Keratinocyte (primary cell): ENCODE results near the gene RRBP1. TPM values are rescaled to one million over a fixed set of nuclear protein-coding genes. Genes with fewer than 3 reads are reported as not detected.

Source experiments
- DNase-seq: peaks from one replicate; pipeline ENCODE4 v3.0.0-alpha.2; 2011; ENCODE audit warnings: low read depth, missing footprints, low spot score
- FAIRE-seq: peaks from 2 replicates; lab custom pipeline; 2011; peaks lifted over from hg19 to GRCh38; lab: Jason Lieb, UNC
- H2AFZ ChIP-seq: 2 replicates; pipeline ENCODE4 v1.6.0; 2012; ENCODE audit warnings: low read length, control low read depth, inconsistent platforms; ENCODE audit not compliant: control insufficient read depth
- H3K27ac ChIP-seq: 2 replicates; pipeline ENCODE4 v1.5.1; 2011; ENCODE audit warnings: low read length; ENCODE audit not compliant: control insufficient read depth, insufficient read depth
- H3K27me3 ChIP-seq: 3 replicates; pipeline ENCODE4 v1.6.0; 2011; ENCODE audit warnings: low read length; ENCODE audit not compliant: control insufficient read depth, insufficient read depth; ENCODE audit errors: extremely low read depth
- H3K36me3 ChIP-seq, 2 experiments: 2 replicates in 1 of 2; 3 replicates in 1 of 2; pipeline ENCODE4 v1.5.1; 2011; ENCODE audit warnings: low read length in 2 of 2, mild to moderate bottlenecking in 1 of 2; ENCODE audit not compliant: control insufficient read depth in 2 of 2, insufficient read depth in 2 of 2; ENCODE audit errors: extremely low read depth in 1 of 2
- H3K4me1 ChIP-seq: 3 replicates; pipeline ENCODE4 v1.5.1; 2011; ENCODE audit warnings: low read length; ENCODE audit not compliant: control insufficient read depth, insufficient read depth; ENCODE audit errors: extremely low read depth
- H3K4me2 ChIP-seq: 3 replicates; pipeline ENCODE4 v1.6.0; 2011; ENCODE audit warnings: low read depth, low read length; ENCODE audit not compliant: control insufficient read depth, insufficient read depth; ENCODE audit errors: extremely low read depth
- H3K4me3 ChIP-seq, 3 experiments: fragments of 200-600 bp in 1 of 3; sonication (generic) in 1 of 3; 2 replicates in 2 of 3; 3 replicates in 1 of 3; pipeline ENCODE4 v1.5.1; 2011 to 2016; ENCODE audit warnings: low read length in 3 of 3, mild to moderate bottlenecking in 3 of 3, control low read depth in 2 of 3, inconsistent platforms in 1 of 3, low read depth in 1 of 3, mixed read lengths in 1 of 3, mixed run types in 1 of 3, moderate library complexity in 1 of 3; ENCODE audit not compliant: control insufficient read depth in 2 of 3, insufficient read depth in 2 of 3; ENCODE audit errors: extremely low read depth in 1 of 3
- H3K79me2 ChIP-seq: 2 replicates; pipeline ENCODE4 v1.6.0; 2012; ENCODE audit warnings: low read length; ENCODE audit not compliant: control insufficient read depth, insufficient read depth
- H3K9ac ChIP-seq: 3 replicates; pipeline ENCODE4 v1.6.0; 2011; ENCODE audit warnings: low read length; ENCODE audit not compliant: control insufficient read depth, insufficient read depth; ENCODE audit errors: extremely low read depth
- H3K9me1 ChIP-seq: 3 replicates; pipeline ENCODE4 v1.6.0; 2011; ENCODE audit warnings: low read length; ENCODE audit not compliant: control insufficient read depth, insufficient read depth; ENCODE audit errors: extremely low read depth
- H3K9me3 ChIP-seq: 2 replicates; pipeline ENCODE4 v1.5.1; 2012; ENCODE audit warnings: low read depth, low read length; ENCODE audit not compliant: control insufficient read depth
- H4K20me1 ChIP-seq: 3 replicates; pipeline ENCODE4 v1.6.0; 2011; ENCODE audit warnings: low read length; ENCODE audit not compliant: control insufficient read depth, insufficient read depth; ENCODE audit errors: extremely low read depth
- CTCF ChIP-seq, 3 experiments: IDR thresholded peaks in 1 of 3; conservative IDR thresholded peaks in 1 of 3; optimal IDR thresholded peaks in 1 of 3; 2 replicates in 2 of 3; 3 replicates in 1 of 3; pipeline versions ENCODE3 to v1.5.1; 2011; ENCODE audit warnings: low read length in 3 of 3, mild to moderate bottlenecking in 3 of 3, moderate library complexity in 2 of 3, control low read depth in 1 of 3, inconsistent platforms in 1 of 3; ENCODE audit not compliant: insufficient read depth in 2 of 3; ENCODE audit errors: extremely low read depth in 1 of 3
- EZH2 ChIP-seq: IDR thresholded peaks from one replicate; pipeline ENCODE4 v1.6.1; 2012; ENCODE audit warnings: inconsistent platforms, mild to moderate bottlenecking, low read length, moderate library complexity
- dilution Hi-C: fragments of 300-500 bp; cut with MboI; formaldehyde crosslinking; loops from one replicate; pipeline ENCODE4 v1.7.0; 2020; ENCODE audit warnings: low sequenced_read_pairs; ENCODE audit not compliant: extremely low pct_ligation_motif_present
- polyA plus RNA-seq, 5 experiments: library from polyadenylated mRNA; depleted of rRNA in 3 of 5; stranded (reverse) in 3 of 5; stranded (forward) in 1 of 5; unstranded in 1 of 5; fragments of >200 nt; gene quantifications; 1 replicate in 1 of 5; 2 replicates in 3 of 5; 3 replicates in 1 of 5; pipeline versions ENCODE4 v1.2.1 to v1.2.3, GENCODE V29; 2011 to 2012; ENCODE audit warnings: missing spikeins in 2 of 5, low read depth in 1 of 5, low replicate concordance in 1 of 5

Gene RRBP1
- polyA plus RNA-seq, 1 donor (not counting 4 experiments of a cell fraction or from before 2014, with no cell fraction given): 43.9 TPM

- H3K27ac ChIP-seq: no peak overlapping the region
- FAIRE-seq: no peak
- dilution Hi-C loops: no loop called here
Measured at GRCh38 chr20:17655286-17655651, 26.8 kb downstream of the RRBP1 start.

GRCh38 chr20:17654649-17655285, 27.3 kb downstream of the RRBP1 start:
- peaks cover 2% of the 10 kb centered on the region for H3K4me1 ChIP-seq
- TF ChIP-seq EZH2 (no peak), CTCF (optimal IDR thresholded peaks at IDR 0.05 in 1 of 3, IDR thresholded peaks at IDR 0.05 in 1 of 3, conservative IDR thresholded peaks at IDR 0.05 in 1 of 3; ENCODE audit: extremely low read depth in 1 of 3, insufficient read depth in 2 of 3, low read length in 3 of 3) (peak; percentile 51 to 54 (median 51))
- no peak overlapping the region for H3K27ac ChIP-seq
- dilution Hi-C loops: no loop called here
- H3K9me3 ChIP-seq: no peaks in the 10 kb centered on the region
- no peak for FAIRE-seq
- peaks cover 9% of the 10 kb centered on the region for H4K20me1 ChIP-seq
- no peak overlapping the region for H3K4me2 ChIP-seq
- peaks cover 25 to 31% of the 10 kb centered on the region in 2 experiments for H3K36me3 ChIP-seq
- no peak for DNase-seq
- H3K9ac ChIP-seq: no peak overlapping the region
- H3K4me3 ChIP-seq: no peak overlapping the region
- peaks cover 2% of the 10 kb centered on the region for H3K9me1 ChIP-seq
- H3K27me3 ChIP-seq: no peaks in the 10 kb centered on the region
- H2AFZ ChIP-seq: no peak overlapping the region
- H3K79me2 ChIP-seq: peaks cover 51% of the 10 kb centered on the region

More at GRCh38 chr20:17655286-17655651, 26.8 kb downstream of the RRBP1 start:
- Histone ChIP-seq H3K9ac (no peak overlapping the region), H3K4me3 (no peak overlapping the region), H4K20me1 (peaks cover 9% of the 10 kb centered on the region), H3K79me2 (peaks cover 52% of the 10 kb centered on the region), H3K9me3 (no peaks in the 10 kb centered on the region), H2AFZ (no peak overlapping the region), H3K36me3 (peaks cover 30 to 33% of the 10 kb centered on the region in 2 experiments), H3K4me1 (peaks cover 2% of the 10 kb centered on the region), H3K9me1 (peaks cover 2% of the 10 kb centered on the region), H3K4me2 (no peak overlapping the region), H3K27me3 (no peaks in the 10 kb centered on the region)
- DNase-seq: no peak
- no peak for TF ChIP-seq CTCF (optimal IDR thresholded peaks at IDR 0.05 in 1 of 3, IDR thresholded peaks at IDR 0.05 in 1 of 3, conservative IDR thresholded peaks at IDR 0.05 in 1 of 3; ENCODE audit: extremely low read depth in 1 of 3, insufficient read depth in 2 of 3, low read length in 3 of 3)
- no peak for TF ChIP-seq EZH2
